NT2/D1 (cell line): ENCODE results near the gene C1RL.
"Not testable (repeated sequence)": the region's sequence is repeated elsewhere in the genome, so short reads cannot be mapped to it uniquely, and the experiment has no call there.

Experiments used
- SUZ12 ChIP-seq: IDR thresholded peaks from 2 replicates; pipeline ENCODE4 v1.6.1; 2011; ENCODE audit not compliant: insufficient read length, insufficient read depth; ENCODE audit errors: extremely low read depth
- YY1 ChIP-seq: IDR thresholded peaks from 2 replicates; pipeline ENCODE4 v1.6.1; 2011; ENCODE audit not compliant: insufficient read length, insufficient read depth
- ZNF274 ChIP-seq: IDR thresholded peaks from 2 replicates; pipeline ENCODE4 v1.6.1; 2011; ENCODE audit warnings: mild to moderate bottlenecking, low read depth, low read length

GRCh38 chr12:7055736-7056135 is 53.3 kb downstream of the C1RL start:
- TF ChIP-seq ZNF274, YY1, SUZ12: not testable (repeated sequence)
